ENCODE data around the gene RFC4.
"Not testable (repeated sequence)": the region's sequence is repeated elsewhere in the genome, so short reads cannot be mapped to it uniquely, and the experiment has no call there.

The RFC4 gene

GRCh38 chr3:186825294-186825821 is 19.1 kb upstream of the RFC4 start:
- no peaks in the 10 kb centered on the region for H3K9me3 ChIP-seq (replicated peaks; ENCODE audit: insufficient read depth, low read length)
- no peaks in the 10 kb centered on the region for H3K9me2 ChIP-seq (replicated peaks; ENCODE audit: insufficient read depth, low read length)
- no peak overlapping the region for H3K4me3 ChIP-seq (ENCODE audit: low read length)
- no peak overlapping the region for H3K4me2 ChIP-seq (ENCODE audit: low read depth, low read length)
- H2AFZ ChIP-seq (ENCODE audit: low read length), result no peak overlapping the region
- H3K27ac ChIP-seq (ENCODE audit: low read length), result no peak overlapping the region
- H3K27me3 ChIP-seq (replicated peaks; ENCODE audit: insufficient read depth, low read length), result peaks cover 31% of the 10 kb centered on the region
- TF ChIP-seq, protein P1, sequence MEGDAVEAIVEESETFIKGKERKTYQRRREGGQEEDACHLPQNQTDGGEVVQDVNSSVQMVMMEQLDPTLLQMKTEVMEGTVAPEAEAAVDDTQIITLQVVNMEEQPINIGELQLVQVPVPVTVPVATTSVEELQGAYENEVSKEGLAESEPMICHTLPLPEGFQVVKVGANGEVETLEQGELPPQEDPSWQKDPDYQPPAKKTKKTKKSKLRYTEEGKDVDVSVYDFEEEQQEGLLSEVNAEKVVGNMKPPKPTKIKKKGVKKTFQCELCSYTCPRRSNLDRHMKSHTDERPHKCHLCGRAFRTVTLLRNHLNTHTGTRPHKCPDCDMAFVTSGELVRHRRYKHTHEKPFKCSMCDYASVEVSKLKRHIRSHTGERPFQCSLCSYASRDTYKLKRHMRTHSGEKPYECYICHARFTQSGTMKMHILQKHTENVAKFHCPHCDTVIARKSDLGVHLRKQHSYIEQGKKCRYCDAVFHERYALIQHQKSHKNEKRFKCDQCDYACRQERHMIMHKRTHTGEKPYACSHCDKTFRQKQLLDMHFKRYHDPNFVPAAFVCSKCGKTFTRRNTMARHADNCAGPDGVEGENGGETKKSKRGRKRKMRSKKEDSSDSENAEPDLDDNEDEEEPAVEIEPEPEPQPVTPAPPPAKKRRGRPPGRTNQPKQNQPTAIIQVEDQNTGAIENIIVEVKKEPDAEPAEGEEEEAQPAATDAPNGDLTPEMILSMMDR (IDR thresholded peaks at IDR 0.05; ENCODE audit: low read length), result no peak
- TF ChIP-seq EZH2 (optimal IDR thresholded peaks at IDR 0.05; ENCODE audit: low read depth, low read length), result no peak
- TF ChIP-seq EZH2phosphoT487 (IDR thresholded peaks at IDR 0.05; ENCODE audit: low read length), result no peak
- no peak overlapping the region for H3K9ac ChIP-seq (ENCODE audit: low read length)
- DNase-seq, result no peak
- no peaks in the 10 kb centered on the region for H4K20me1 ChIP-seq (ENCODE audit: insufficient read depth, low read length)
- H3K36me3 ChIP-seq (replicated peaks; ENCODE audit: insufficient read depth, low read length), result no peaks in the 10 kb centered on the region
- H3K4me1 ChIP-seq (ENCODE audit: low read length), result no peaks in the 10 kb centered on the region
- H3K79me2 ChIP-seq (ENCODE audit: low read length), result no peaks in the 10 kb centered on the region
- H3F3A ChIP-seq (ENCODE audit: insufficient read depth, low read length), result no peaks in the 10 kb centered on the region

- H3K9me3 ChIP-seq (replicated peaks; ENCODE audit: insufficient read depth, low read length), result no peaks in the 10 kb centered on the region
- H3K36me3 ChIP-seq (replicated peaks; ENCODE audit: insufficient read depth, low read length), result no peaks in the 10 kb centered on the region
- no peak for DNase-seq
- no peaks in the 10 kb centered on the region for H4K20me1 ChIP-seq (ENCODE audit: insufficient read depth, low read length)
- H3F3A ChIP-seq (ENCODE audit: insufficient read depth, low read length), result no peaks in the 10 kb centered on the region
- no peak overlapping the region for H3K4me3 ChIP-seq (ENCODE audit: low read length)
- H3K27ac ChIP-seq (ENCODE audit: low read length), result no peak overlapping the region
- H2AFZ ChIP-seq (ENCODE audit: low read length), result no peak overlapping the region
- H3K9ac ChIP-seq (ENCODE audit: low read length), result no peak overlapping the region
- peaks cover 23% of the 10 kb centered on the region for H3K27me3 ChIP-seq (replicated peaks; ENCODE audit: insufficient read depth, low read length)
- H3K9me2 ChIP-seq (replicated peaks; ENCODE audit: insufficient read depth, low read length), result no peaks in the 10 kb centered on the region
- TF ChIP-seq EZH2 (optimal IDR thresholded peaks at IDR 0.05; ENCODE audit: low read depth, low read length) (no peak), EZH2phosphoT487 (IDR thresholded peaks at IDR 0.05; ENCODE audit: low read length) (no peak)
- TF ChIP-seq, protein P1 (IDR thresholded peaks at IDR 0.05; ENCODE audit: low read length), result no peak
- no peaks in the 10 kb centered on the region for H3K4me1 ChIP-seq (ENCODE audit: low read length)
- no peaks in the 10 kb centered on the region for H3K79me2 ChIP-seq (ENCODE audit: low read length)
- peak overlapping the region; percentile 4; the same call in 1 of the 2 replicates for H3K4me2 ChIP-seq (ENCODE audit: low read depth, low read length)
Measured at GRCh38 chr3:186824430-186825139, 18.3 kb upstream of the RFC4 start.

GRCh38 chr3:186823386-186823785 is 17.1 kb upstream of the RFC4 start:
- H3K4me3 ChIP-seq (ENCODE audit: low read length), result no peak overlapping the region
- DNase-seq, result no peak
- no peak overlapping the region for H3K27ac ChIP-seq (ENCODE audit: low read length)
- no peaks in the 10 kb centered on the region for H3K9me2 ChIP-seq (replicated peaks; ENCODE audit: insufficient read depth, low read length)
- H3K9me3 ChIP-seq (replicated peaks; ENCODE audit: insufficient read depth, low read length), result no peaks in the 10 kb centered on the region
- TF ChIP-seq, protein P1 (IDR thresholded peaks at IDR 0.05; ENCODE audit: low read length), result no peak
- TF ChIP-seq EZH2 (optimal IDR thresholded peaks at IDR 0.05; ENCODE audit: low read depth, low read length) (no peak), EZH2phosphoT487 (IDR thresholded peaks at IDR 0.05; ENCODE audit: low read length) (no peak)
- no peaks in the 10 kb centered on the region for H3F3A ChIP-seq (ENCODE audit: insufficient read depth, low read length)
- no peak overlapping the region for H3K4me2 ChIP-seq (ENCODE audit: low read depth, low read length)
- H4K20me1 ChIP-seq (ENCODE audit: insufficient read depth, low read length), result no peaks in the 10 kb centered on the region
- H3K9ac ChIP-seq (ENCODE audit: low read length), result no peak overlapping the region
- no peaks in the 10 kb centered on the region for H3K36me3 ChIP-seq (replicated peaks; ENCODE audit: insufficient read depth, low read length)
- H2AFZ ChIP-seq (ENCODE audit: low read length), result no peak overlapping the region
- peaks cover 13% of the 10 kb centered on the region for H3K27me3 ChIP-seq (replicated peaks; ENCODE audit: insufficient read depth, low read length)
- H3K4me1 ChIP-seq (ENCODE audit: low read length), result no peaks in the 10 kb centered on the region
- no peaks in the 10 kb centered on the region for H3K79me2 ChIP-seq (ENCODE audit: low read length)

DNA sequence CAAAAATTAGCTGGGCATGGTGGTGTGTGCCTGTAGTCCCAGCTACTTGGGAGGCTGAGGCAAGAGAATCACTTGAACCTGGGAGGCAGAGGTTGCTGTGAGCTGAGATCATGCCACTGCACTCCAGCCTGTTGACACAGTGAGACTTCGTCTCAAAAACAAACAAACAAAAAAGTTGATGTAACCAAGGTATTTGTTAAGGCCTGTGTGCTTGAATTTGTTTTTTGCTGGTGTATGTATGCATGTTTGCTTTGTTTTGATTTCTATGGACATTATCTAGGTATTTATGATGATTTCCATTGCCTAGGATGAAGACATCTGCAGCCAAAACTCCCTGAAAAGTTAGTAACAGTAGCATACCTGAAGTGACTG is 16.1 kb upstream of the RFC4 start:
- H3K4me3 ChIP-seq (ENCODE audit: low read length); DNase-seq; H3K36me3 ChIP-seq (replicated peaks; ENCODE audit: insufficient read depth, low read length); H3K27me3 ChIP-seq (replicated peaks; ENCODE audit: insufficient read depth, low read length); H2AFZ ChIP-seq (ENCODE audit: low read length); H3K9ac ChIP-seq (ENCODE audit: low read length); H4K20me1 ChIP-seq (ENCODE audit: insufficient read depth, low read length); H3F3A ChIP-seq (ENCODE audit: insufficient read depth, low read length); H3K9me3 ChIP-seq (replicated peaks; ENCODE audit: insufficient read depth, low read length); H3K79me2 ChIP-seq (ENCODE audit: low read length); H3K27ac ChIP-seq (ENCODE audit: low read length); H3K4me2 ChIP-seq (ENCODE audit: low read depth, low read length); H3K4me1 ChIP-seq (ENCODE audit: low read length); H3K9me2 ChIP-seq (replicated peaks; ENCODE audit: insufficient read depth, low read length): not testable (repeated sequence)
